Stimulated activated CD4-positive, alpha-beta T cell treated with anti-CD3 and anti-CD28 coated beads, Interleukin-1b, Interleukin-23, amount 100 ng/mL, for 24 hours (primary cell): Measurements from ENCODE around the gene ZNF446.
"Not testable (repeated sequence)": the region's sequence is repeated elsewhere in the genome, so short reads cannot be mapped to it uniquely, and the experiment has no call there.

Source experiments
- DNase-seq, 4 experiments: peaks; one replicate each; pipeline ENCODE4 v3.0.0-alpha.2; 2020; ENCODE audit warnings: low read depth in 4 of 4, low spot score in 1 of 4

Gene ZNF446

DNA sequence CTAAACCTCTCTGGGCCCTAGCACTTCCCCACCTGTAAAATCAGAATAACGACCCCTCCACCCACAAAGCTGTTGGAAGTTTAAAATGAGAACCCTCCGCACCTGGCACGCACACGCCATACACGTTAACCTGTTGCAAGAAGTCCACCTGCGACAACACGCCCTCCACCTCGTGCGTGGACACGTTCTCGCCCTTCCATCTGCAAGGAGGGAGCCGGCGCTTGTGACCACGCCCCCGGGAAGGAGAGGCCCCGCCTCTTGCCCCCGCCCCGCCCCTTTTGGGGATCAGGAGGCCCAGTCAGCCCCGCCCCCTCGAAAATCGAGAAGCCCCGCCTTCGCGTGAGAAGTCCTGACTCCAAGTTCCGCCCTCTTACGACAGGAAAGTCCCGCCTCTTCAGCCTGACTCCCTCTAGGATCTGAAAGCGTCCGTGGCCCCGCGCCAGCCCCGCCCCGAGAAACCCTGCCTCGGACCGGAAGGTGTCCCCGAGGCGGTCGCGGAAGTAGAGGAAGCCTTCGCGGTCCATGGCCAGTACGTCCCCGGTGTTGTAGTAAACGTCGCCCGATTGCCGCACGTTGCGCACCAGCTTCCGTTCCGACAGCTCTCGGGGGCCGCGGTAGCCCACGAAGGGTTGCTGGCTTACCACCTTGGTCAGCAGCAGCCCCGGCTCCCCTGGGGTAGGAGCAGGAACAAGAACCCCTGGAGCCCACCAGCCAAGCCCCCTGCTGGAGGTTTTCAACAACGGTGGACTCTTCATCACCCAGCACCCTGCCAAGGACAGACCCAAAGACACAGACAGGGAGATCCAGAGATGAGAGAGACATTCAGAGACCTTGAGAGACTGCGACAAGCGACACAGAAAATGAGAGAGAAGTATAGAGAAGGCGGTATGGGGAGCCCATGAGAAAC is 23.1 kb downstream of the ZNF446 start:
- peak; percentile 95 to 100 (median 98) for DNase-seq

GRCh38 chr19:58500242-58500641 is 24.1 kb downstream of the ZNF446 start:
- DNase-seq, result no peak

GRCh38 chr19:58507602-58508223 is 31.6 kb downstream of the ZNF446 start:
- not testable (repeated sequence) for DNase-seq

DNA sequence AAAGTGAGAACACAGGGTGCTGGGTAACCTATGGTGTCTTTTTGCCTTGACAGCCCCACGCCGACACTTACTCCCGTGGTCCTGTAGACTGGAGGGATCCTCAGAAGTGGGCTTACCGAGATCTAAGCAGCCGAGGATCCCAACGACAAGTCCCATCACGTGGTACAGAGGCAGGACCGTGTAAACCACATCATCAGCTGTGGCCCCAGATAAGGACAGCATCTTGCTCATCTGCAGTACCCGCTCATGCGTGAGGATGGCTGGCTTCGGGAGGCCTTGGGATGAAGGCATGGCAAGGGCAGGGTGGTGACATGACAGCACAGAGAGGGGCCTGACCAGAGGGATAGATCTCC is 33.6 kb downstream of the ZNF446 start:
- DNase-seq, result no peak

DNA sequence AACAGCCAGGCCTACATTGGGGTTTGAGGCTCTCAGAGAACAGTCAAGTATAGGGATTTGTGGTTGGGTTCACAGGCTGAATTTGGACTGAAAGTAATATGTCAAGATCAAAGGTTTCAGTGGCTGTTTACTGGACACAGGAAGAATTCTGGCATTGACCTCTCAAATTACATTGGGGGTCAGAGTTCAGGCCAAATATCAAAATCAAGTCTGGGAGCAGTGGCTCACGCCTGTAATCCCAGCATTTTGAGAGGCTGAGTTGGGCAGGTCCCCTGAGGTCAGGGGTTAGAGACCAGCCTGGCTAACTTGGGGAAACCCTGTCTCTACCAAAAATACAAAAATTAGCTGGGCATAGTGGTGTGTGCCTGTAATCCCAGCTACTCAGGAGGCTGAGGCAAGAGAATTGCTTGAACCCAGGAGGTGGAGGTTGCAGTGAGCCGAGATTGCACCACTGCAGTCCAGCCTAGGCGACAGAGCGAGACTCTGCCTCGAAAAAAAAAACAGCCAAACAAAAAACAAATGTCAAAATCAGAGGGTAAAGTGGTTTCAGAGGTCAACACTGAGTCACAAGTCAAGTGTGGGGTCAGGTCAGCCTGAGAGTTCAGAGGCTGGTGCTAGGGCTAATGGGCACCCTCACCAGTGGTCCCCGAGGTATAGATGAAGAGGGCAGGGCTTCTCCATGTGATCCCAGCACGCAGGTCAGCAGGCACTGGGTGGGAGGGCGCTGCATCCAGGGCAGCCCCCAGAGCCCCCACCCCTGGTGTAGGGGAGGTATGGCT is 34.1 kb downstream of the ZNF446 start:
- DNase-seq, result no peak

DNA sequence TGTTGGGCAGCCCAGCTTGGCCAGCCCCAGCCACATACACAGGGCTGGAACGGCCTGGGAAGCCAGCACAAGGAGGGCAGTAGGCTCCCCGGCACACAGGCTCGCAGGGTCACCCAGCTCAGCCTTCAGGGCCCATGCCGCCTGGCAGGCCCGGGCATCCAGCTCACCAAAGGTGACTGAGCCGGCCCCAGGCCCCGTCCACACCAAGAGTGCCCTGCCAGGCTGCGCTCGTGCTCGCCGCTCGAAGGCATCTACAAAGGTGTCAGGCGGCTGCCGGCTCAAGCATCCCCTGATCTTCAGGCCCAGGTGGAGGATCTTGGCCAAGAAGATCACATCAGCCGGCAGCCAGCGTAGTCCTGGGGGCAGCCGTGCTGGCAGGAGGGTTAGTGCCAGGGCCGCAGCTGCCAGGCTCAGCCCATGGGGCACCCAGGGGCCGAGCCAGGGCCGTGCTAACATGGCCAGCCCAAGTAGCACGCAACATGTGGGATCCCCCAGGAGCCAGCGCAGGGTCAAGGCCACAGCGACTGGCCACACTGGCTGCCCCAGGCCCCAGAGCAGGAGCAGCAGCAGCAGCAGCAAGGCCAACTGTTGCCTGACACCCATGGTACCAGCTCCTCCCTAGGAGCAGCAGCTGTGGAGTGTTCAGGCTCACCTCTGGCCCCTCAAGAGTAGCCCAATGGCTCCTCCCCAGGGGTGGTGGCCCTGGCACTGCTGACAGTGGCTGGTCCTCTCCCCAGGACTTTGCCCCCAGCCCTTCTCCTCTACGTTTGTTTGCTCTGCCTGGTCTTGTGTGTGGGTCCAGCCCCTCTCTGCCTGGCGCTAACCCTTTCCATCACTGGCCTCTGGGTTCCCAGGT is 35.4 kb downstream of the ZNF446 start, which contains the start of gene SLC27A5:
TSS of gene SLC27A5 (minus strand) at position 640 of the 856 bp plus-strand sequence. CDS start at position 603, 37 bp downstream.
- no peak for DNase-seq

- no peak for DNase-seq
These were observed 37.1 kb downstream of the ZNF446 start for GRCh38 chr19:58513213-58513693.

DNA sequence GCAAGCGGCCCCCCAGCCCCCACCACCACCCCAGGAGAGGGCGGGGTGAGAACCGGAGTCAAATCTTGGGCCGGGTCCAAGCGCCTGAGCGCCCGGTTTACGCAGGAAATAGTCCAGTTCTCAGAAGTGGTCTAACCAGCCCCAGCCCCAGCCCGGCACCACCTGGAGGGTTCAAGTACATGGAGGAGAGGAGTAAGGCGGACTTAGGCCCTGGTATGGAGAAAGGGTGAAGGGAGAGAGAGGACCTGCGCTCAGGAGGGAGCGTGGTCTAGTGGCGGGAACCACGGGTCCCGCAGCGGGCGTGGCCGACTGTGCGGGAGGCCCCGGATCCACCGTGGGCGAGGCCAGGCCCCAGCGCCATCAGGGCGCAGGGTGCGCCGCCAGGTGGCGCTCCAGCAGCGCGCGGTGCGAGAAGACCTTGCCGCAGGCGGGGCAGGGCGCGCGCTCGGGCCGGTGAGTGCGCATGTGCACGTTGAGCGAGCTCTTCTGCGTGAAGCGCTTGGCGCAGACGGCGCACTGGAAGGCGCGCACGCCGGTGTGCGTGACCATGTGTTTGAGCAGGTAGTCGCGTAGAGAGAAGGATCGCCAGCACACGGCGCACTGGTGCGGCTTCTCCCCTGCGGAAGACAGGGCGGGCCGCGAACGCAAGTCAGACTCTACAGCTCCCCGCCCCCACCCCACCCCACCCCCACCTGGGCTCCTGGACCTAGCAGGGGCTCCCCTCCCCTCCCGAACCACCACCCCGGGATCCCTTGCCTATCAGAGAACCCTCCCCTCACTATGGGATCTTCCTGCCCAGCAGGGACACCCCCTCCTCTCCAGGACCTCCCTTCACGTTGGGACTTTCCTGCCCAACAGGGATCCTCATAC is 37.8 kb downstream of the ZNF446 start:
- peak; percentile 91 to 95 (median 92) for DNase-seq

DNA sequence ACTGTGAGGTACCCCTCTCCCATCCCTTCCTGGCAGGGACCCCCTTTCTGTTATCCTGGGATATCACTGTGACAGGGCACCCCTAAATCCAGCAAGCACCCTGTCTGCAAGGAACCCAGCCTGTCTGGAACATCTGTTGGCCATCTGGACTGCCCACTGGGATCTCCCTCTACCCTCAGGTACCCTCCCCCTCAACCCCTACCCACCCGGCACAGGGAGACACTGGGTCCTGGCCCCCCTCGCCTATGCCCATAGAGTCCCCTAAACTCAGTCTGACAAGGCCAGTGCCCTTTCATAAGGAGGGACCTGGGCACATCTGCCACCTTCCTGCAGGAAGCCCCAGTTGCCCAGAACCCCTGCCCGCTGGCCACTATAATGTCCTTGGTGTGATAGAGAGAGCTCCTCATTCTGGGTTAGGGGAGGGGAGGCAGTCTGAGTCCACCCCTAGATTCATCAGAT is 38.4 kb downstream of the ZNF446 start:
- DNase-seq, result no peak

DNA sequence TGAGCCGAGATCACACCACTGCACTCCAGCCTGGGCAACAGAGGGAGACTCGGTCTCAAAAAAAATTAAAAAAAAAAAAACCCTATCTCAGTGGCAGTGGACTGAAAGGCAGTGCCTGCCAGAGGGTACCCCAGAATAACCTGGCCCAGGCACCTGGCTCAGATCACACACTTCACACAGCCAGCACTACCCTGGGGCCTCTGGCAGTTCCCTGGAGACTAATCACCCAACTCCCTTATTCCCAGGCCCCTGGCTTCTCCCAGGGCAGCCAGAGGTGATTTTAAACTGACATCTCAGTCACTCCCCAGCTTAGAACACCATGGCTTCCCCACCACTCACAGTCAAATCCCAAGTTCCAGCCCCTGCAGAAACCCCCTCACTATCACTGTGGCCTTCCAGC is 39.1 kb downstream of the ZNF446 start:
- no peak for DNase-seq

- DNase-seq, result no peak
These were observed 40.2 kb downstream of the ZNF446 start for GRCh38 chr19:58516246-58516836.

DNA sequence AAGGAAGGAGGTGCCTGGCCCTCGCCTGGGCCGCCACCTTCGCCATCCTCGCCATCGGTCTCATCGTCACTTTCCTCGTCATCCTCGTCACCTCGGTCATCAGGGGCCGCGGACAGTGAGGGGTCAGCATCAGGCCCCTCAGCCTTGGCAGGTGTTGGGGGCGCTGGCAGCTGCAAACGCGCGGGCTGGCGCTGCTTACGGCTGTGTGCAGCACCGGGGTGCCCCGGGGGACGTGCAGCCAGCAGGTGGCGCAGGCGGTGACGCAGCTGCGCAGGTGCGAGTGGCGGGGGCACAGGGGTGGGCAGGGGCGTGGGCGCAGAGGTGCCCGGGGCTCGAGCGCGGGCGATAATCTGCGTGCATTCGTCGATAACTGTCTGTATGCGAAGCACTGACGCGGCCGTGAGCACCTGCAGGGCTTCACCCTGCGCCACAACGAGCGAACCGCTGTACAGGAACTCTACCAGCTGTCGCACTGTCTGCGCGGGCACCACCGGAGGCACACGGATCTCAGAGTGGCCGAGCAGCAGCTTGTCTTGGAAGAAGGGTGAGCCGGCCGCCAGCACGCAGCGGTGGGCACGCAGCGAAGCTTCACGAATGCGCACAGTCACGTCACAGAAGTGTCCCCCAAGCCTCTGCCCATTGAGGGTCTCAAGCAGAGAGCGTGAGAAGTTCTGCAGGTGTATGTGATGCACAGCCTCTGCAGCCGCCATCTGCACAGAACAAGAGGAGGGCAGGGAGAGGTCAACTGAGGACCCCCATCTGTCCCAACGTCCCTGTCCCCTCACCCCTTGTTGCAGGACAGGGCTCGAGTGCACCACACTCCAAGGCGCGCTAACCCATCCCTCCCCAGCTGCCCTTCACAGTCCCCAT is 41.0 kb downstream of the ZNF446 start:
- DNase-seq, result no peak

DNA sequence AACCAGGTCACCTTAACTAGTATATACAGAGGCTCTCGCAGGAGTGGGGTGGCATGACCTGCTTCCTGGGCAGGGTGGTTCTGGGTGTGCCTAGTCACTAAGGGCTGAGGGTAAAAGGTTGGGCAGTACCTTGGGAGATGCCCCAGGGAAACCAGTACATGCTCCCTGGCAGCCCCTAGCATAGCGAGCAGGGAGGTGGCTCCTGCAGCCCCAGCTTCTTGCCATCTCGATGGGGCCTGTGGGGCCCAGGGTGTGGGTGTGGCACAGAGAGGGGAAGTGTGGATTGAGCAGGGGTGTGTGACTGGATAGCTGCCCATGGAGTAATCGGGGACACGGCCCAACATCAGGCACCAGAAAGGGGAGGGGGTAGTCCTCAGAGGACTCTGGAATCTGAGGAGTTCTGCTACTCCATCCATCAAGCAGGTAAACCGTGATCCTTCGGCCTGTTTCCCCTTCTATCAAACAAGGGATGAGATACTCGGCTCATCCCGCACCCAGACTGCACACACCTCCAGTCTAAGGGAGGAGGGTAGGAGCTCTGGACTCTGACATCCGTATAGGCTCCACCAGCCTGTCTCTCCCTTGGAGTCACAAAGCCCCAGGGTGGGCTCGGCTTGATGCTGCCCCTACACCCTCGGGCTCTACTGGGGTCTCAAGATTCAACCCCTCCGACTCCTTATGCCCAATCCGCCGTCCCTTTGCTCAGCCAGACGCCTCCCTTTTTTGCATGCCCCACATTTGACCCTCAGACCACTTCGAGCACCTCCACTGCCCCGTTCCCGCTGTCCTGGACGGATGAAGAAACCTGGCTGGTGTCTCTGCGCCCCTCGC is 42.3 kb downstream of the ZNF446 start:
- no peak for DNase-seq

GRCh38 chr19:58519087-58519354 is 42.9 kb downstream of the ZNF446 start:
- DNase-seq, result peak in 1 of 4 experiments; percentile 30

DNA sequence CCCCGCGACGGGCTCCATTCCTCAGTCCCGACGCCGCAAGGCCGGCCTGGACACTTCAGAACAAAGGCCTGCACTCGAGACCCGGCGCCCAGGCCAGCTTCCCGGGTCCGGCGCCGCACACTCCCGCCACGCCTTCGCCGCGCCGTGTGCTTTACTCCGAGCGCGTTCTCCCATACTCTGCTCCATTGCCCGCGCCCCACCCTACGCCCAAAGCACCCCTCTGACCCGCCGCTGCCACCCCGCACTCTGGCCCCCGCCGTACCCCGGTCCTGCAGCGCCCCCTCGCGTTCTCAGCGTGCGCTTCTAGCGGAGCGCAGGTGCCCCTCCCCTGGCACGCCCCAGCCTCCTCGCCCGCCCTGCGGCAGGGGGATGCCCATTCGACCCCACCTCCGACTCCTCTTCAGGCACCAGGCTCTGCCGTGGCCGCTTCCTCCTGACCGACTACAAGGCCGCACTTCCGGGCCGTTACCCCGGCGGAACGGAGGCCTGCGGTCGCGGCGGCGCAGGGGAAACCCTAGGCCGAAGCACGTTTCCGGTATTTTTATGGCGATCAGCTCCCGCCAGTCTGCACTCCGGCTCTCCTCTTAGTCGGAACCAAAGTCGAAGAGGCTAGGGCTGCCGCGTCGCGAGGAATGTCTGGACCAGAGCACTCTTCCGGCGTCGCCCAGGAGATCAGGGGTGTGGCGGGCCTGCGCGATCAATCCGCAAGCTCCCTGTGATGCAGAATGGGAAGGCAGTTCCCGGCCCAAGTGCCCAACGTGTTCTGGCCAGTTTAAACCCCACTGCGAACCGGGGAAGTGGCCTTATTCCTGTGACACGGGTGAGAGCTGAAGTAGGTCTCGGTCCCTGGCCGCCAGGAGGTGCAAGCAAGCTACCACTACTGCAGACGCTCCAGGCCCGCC is 43.5 kb downstream of the ZNF446 start, which contains the start of gene ZBTB45:
TSS of gene ZBTB45 (minus strand) at position 456 of the 902 bp plus-strand sequence. CDS start 2,137 bp downstream, outside the sequence.
- peak; percentile 83 to 91 (median 85) for DNase-seq

GRCh38 chr19:58520257-58520599 is 44.1 kb downstream of the ZNF446 start:
- no peak for DNase-seq
